BJ (cell line): Measurements from ENCODE around the gene TMEM127. TPM values are rescaled to one million over a fixed set of nuclear protein-coding genes. Genes with fewer than 3 reads are reported as not detected.
"Not testable (repeated sequence)": the region's sequence is repeated elsewhere in the genome, so short reads cannot be mapped to it uniquely, and the experiment has no call there.

Experiments
- CTCF ChIA-PET: fragments of 350-600 bp; formaldehyde crosslinking; extraction: SDS; loops from one replicate; lab custom pipeline; 2021; ENCODE audit warnings: antibody characterized with exemption, inconsistent platforms; lab: Yijun Ruan, JAX
- POLR2A ChIA-PET: fragments of 300-600 bp; sonication (Branson Sonifier 250); formaldehyde crosslinking; extraction: SDS; loops from one replicate; lab custom pipeline; 2021; ENCODE audit warnings: antibody characterized with exemption; lab: Charles Lee
- DNase-seq: peaks from one replicate; pipeline ENCODE4 v3.0.0-alpha.2; 2011; ENCODE audit warnings: low read depth
- H3K27me3 ChIP-seq: 2 replicates; pipeline ENCODE4 v1.6.0; 2011; ENCODE audit warnings: low read length; ENCODE audit not compliant: control insufficient read depth, insufficient read depth
- H3K36me3 ChIP-seq: 2 replicates; pipeline ENCODE4 v1.5.1; 2011; ENCODE audit warnings: low read length; ENCODE audit not compliant: control insufficient read depth, insufficient read depth
- H3K4me3 ChIP-seq: 2 replicates; pipeline ENCODE4 v1.5.1; 2011; ENCODE audit warnings: low read depth, mild to moderate bottlenecking, control low read depth, low read length
- CTCF ChIP-seq: IDR thresholded peaks from 2 replicates; pipeline ENCODE4 v1.5.1; 2011; ENCODE audit warnings: low read depth, mild to moderate bottlenecking, control low read depth, inconsistent platforms, low read length, moderate library complexity; ENCODE audit not compliant: insufficient read depth
- polyA plus RNA-seq: library from polyadenylated mRNA; depleted of rRNA; stranded (reverse); fragments of >200 nt; gene quantifications from 2 replicates; pipeline ENCODE4 v1.2.3, GENCODE V29; 2011

TMEM127 gene
- polyA plus RNA-seq, 1 experiment = 115 TPM

DNA sequence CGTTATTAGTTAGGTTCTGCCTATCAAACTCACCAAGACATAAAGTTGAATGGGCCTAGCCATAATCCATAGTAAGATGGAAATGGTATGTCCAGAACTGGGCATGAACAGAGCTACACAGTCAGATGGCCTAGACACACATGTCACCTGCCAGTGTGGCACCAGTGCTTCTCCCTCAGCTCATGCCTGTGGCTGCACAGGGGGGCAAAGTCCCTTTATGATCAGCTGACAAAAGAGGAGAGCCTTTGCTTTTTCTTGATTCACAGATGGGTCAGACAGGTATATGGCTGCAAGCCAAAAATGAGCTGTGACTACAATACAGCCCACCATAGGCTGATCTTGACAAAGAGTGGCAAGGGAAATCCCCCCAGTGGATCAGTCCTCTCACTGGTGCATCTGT lies 28.9 kb downstream of the TMEM127 start:
- ChIA-PET CTCF (interaction anchor here (0.8 to 1.4 kb wide), 2 partner anchors 9 to 10 kb away, joined by 3 read pairs; no protein-coding TSS in a partner anchor), POLR2A (no interaction called here)
- no peak for TF ChIP-seq CTCF
- DNase-seq = no peak
- Histone ChIP-seq H3K36me3 (peaks cover 2% of the 10 kb centered on the region; the same call in 1 of the 2 replicates), H3K4me3 (no peak overlapping the region), H3K27me3 (no peaks in the 10 kb centered on the region)

- POLR2A ChIA-PET = no interaction called here
- Histone ChIP-seq H3K27me3 (no peaks in the 10 kb centered on the region), H3K4me3 (no peak overlapping the region), H3K36me3 (no peaks in the 10 kb centered on the region; the same call in 1 of the 2 replicates)
- no peak for TF ChIP-seq CTCF
- CTCF ChIA-PET = no interaction called here
- DNase-seq = no peak
Observed at GRCh38 chr2:96233880-96234316, 31.9 kb downstream of the TMEM127 start.

GRCh38 chr2:96233436-96233835 lies 32.4 kb downstream of the TMEM127 start:
- Histone ChIP-seq H3K4me3 (no peak overlapping the region), H3K27me3 (no peaks in the 10 kb centered on the region), H3K36me3 (no peaks in the 10 kb centered on the region; the same call in 1 of the 2 replicates)
- ChIA-PET CTCF (no interaction called here), POLR2A (no interaction called here)
- DNase-seq = no peak
- TF ChIP-seq CTCF = no peak

- no peak for TF ChIP-seq CTCF
- Histone ChIP-seq H3K27me3 (no peaks in the 10 kb centered on the region), H3K4me3 (no peak overlapping the region), H3K36me3 (no peaks in the 10 kb centered on the region)
- ChIA-PET CTCF (no interaction called here), POLR2A (no interaction called here)
- DNase-seq = no peak
Observed at GRCh38 chr2:96231316-96231715, 34.5 kb downstream of the TMEM127 start.

GRCh38 chr2:96225016-96225533 lies 40.7 kb downstream of the TMEM127 start:
- no peaks in the 10 kb centered on the region for H3K27me3 ChIP-seq
- H3K4me3 ChIP-seq = no peak overlapping the region
- POLR2A ChIA-PET = no interaction called here
- no peak for TF ChIP-seq CTCF
- CTCF ChIA-PET = interaction anchor here (0.7 kb wide), 1 partner anchor 30 kb away, joined by 3 read pairs; no protein-coding TSS in a partner anchor
- H3K36me3 ChIP-seq = no peaks in the 10 kb centered on the region
- DNase-seq = no peak

GRCh38 chr2:96221106-96221505 lies 44.7 kb downstream of the TMEM127 start:
- DNase-seq, POLR2A ChIA-PET, H3K36me3 ChIP-seq, H3K4me3 ChIP-seq, H3K27me3 ChIP-seq, CTCF ChIA-PET: not testable (repeated sequence)

DNA sequence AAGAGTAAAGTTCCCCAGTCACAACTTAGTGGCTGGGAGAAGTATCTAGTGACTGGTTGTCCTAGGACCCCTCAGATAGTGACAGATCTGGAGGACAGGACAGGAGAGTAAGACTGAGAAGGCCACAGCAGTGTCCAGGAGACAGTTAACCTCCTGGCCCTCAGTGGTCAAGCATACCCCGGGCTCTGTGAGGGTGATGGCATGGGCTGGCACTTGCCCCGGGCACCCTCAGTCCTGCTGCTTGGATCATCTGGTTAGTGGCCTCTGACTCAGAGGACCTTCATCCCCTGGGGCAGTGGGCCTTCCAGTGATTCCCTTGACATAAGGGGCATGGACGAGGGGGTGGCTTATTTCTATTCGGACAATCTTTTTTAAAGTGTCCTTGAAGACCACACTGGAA lies 45.8 kb downstream of the TMEM127 start:
- DNase-seq, CTCF ChIA-PET, H3K36me3 ChIP-seq, POLR2A ChIA-PET, H3K27me3 ChIP-seq, H3K4me3 ChIP-seq: not testable (repeated sequence)
